Stimulated activated CD8-positive, alpha-beta memory T cell treated with anti-CD3 and anti-CD28 coated beads, Interleukin-7, amount 100 ng/mL, for 48 hours (primary cell): ENCODE data around the gene PIP4K2A.
"Not testable (repeated sequence)": the region's sequence is repeated elsewhere in the genome, so short reads cannot be mapped to it uniquely, and the experiment has no call there.

Experiments
- DNase-seq, 2 donors: peaks; one replicate each; pipeline ENCODE4 v3.0.0-alpha.2; 2020; ENCODE audit warnings: low read depth in 1 of 2; ENCODE audit errors: extremely low read depth in 1 of 2

PIP4K2A gene

DNA sequence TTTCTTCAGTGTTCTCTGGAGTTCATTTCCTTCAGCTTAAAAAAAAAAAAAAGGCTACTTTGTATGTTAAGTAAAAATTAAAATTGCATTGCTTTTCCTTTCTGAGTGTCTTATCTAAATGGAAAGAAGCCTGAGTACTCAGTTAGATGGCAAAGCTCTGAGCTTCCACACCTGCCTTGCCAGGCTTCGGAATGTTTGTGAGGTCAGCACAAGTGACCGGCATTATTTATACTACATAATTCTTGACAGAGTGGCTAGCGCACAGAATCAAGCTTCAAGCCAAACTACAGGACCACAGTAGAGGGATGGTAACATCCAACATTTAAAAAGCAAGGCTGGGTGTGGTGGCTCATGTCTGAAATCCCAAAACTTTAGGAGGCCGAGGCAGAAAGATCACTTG is 17.3 kb downstream of the PIP4K2A start:
- DNase-seq: no peak

DNA sequence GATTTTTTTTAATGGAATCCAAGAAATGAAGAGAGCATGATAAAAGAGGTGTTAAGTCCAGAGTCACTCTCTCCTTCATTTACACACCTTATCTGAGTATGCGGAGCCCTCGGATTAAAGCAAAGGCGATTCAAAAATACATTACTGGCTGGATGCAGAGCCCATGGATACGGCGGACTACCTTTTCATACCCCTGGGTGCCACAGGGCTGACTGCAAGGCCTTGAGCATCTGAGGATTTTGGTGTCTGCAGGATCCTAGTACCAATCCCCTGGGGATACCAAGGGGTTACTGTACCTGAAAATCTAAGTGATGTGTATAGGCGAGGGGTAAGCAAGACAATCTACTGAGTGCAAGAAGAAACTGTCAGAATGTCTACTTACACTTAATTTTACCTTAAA is 20.5 kb downstream of the PIP4K2A start:
- DNase-seq: no peak

DNA sequence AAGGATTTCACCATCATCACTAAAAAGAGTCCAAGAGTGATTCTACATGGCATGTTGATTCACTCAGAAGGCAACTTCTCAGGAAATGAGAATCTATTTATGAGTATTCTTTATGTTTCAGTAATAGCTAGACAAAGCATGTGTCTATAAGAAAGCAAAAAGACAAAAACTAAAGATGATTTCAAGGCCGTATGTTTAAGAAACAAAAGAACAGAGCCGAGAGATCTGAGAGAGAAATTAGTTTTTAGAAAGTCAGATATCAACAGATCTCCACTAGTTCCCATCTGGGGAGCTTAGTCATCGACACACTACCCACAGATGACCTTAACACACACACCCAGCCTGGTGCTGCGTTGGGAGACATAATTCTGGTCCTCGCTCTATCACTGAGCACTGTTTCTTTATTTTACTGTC is 21.0 kb downstream of the PIP4K2A start:
- DNase-seq: no peak

DNA sequence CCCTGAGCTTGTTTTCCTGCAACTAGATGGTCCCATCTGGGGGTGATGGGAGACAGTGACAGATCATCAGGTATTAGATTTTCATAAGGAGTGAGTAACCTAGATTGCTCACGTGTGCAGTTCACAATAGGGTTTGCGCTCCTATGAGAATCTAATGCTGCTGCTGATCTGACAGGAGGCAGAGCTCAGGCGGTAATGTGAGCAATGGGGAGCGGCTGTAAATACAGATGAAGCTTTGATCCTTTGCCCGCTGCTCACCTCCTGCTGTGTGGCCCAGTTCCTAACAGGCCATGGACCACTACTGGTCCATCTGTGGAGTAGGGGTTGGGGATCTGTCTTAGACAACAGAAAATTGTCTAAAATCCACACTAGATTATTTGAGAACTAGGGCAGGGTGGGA is 22.3 kb downstream of the PIP4K2A start:
- DNase-seq: not testable (repeated sequence)

DNA sequence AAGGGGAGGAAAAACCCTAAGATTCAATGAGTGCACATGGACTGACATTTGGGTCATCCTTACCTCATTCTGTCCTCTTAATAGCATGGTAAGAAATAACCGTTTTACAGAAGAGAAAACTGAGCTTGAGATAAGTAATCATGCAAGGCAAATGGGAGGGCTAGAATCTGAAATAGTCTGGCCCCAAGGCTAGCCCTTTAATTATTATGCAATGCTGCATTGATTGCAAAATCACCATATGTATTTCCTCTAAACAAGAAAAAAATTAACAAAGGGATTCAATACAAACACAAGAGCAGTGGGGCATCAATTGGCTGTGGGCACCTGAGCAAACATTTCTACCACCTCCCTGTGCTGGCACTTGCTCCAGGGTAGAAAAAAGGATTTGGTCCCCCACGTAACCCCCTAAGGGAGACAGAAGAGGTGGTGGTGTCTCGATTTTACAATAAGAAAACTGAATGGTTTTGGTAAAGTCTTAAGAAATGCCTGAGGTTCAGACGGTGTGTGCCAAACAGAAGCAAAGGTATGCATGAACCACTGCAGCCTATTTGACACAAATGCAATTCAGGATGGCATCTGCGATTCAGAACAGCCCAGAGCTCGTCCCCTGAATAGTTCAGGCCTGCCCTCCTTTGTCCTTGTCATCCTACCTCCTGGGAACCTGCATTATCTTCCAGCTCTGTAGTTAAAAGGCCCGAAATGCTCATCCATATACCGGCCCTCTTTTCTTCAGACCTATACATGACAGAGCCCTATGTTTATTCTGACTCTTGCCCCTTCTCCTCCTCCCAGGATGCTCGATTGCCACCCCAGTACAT is 23.6 kb downstream of the PIP4K2A start:
- no peak for DNase-seq

DNA sequence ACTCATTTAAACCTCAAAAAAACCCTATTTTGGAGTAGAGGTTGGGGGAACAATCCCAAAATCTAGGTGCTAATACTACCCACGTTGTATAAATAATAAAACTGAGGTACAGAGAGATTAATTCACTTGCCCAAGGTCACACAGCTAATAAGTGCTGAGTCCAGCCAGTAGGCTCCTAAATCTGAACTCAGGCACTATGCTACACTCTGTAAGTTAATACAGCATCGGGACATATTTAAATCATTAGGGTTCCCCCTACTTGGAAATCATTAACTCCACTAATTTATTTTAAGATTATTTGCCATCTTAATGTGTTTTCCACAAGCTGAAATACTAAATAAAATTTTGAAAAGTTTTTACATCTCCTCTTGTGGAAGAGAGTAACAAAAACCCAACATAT is 24.2 kb downstream of the PIP4K2A start:
- no peak for DNase-seq

DNA sequence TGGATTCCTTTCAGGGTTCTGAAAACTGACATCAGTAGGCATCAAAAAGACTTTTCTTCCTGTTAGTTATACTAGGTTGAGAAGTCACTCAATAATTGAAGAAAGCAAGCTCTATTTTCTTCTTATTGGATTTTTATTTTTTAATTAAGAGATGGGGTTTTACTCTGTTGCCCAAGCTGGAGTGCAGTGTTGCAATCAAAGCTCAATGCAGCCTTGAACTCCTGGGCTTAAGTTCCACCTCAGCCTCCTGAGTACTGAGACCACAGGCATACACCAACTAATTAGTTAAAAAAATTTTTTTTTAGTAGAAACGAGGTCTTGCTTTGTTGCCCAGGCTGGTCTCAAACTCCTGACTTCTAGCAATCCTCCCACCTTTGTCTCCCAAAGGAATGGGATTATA is 28.0 kb downstream of the PIP4K2A start:
- DNase-seq: no peak

DNA sequence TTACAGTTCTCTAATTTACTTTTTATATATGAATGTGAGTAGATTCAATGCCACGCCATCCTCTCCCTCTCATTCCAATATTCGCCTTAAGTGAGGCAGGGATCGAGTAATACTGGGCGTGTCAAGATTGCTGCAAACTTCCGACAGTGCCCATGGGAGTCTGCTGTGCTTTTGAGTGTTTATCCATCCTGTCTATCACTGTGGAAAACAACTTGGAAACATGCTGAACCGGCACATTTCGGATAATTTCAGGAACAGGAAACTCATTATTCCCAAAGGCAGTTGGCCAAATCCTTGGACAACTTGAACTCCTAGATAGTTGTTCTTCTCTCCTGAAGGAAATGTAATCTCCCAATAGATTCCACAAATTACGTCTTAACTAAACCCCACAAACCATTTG is 28.5 kb downstream of the PIP4K2A start:
- no peak for DNase-seq

DNA sequence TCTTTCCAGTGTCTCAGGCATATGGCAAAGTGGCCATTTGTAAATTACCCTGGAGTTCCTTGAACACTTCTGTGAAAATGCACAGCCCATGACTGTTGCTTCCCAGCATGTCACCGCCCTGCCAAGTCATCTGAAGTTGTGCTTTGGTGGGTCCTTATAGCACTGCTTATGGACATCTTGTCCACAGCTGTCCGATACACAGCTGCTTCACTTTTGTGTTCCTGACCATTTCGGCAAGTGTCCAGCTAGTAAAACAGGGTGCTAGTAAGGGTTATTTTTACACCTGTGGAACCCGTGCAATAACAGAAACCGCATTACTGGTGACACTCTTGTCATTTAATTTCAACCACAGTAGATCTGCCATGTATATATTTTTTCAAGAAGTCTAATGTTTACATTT is 29.7 kb downstream of the PIP4K2A start:
- DNase-seq: no peak

DNA sequence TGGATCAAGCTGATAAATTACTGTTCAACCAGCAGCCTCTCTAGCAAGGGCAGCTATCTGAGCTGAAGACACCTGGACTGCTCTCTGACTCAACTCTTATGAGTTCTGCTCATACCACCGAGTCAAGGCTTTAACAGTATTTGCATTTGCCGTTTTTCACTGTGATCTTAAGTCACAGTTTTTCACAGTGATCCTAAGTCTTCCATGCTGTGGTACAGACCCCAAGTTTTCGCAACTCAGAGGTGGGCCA is 31.3 kb downstream of the PIP4K2A start:
- no peak for DNase-seq

DNA sequence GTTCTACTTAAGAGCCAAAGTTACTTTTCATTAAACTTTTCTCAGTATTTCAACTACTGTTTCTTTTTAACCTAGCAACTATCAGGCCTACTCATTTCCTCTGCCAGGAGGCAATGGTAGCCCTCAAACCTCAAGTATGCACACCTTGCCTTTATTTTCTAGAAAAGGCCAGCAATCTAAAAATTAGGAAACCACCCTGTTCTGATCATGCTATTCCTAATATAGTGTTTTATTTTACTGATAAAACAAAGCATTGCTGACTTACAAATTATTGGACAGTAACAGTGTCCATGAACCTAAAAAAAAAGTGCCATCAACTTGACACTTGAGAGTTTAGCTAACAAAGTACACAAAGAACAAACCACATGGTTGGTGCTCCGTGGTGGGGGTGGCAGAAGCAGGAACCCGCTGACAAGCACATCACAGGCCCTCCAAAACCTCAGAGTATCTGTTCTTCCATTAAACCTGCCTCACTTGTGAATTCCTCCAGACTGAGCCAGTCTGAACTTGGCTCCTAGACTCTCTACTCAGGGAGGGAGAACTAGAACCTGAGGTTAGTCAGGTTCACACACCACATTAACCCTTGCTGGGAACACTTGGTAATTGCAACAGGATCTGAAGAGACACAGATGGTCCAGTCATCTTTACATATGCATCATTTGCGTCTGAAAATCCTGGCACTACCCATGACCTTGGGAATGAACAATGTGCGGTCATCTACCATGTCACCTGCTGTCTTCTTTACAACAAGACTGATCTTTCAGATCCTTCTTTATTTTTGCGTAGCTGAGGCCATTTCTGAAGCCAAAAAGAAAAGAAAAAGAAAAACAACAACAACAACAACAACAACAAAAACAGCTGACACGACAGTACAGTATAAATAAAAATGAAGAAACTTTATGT is 31.9 kb downstream of the PIP4K2A start:
- peak in 1 of 2 donors; percentile 64 for DNase-seq

DNA sequence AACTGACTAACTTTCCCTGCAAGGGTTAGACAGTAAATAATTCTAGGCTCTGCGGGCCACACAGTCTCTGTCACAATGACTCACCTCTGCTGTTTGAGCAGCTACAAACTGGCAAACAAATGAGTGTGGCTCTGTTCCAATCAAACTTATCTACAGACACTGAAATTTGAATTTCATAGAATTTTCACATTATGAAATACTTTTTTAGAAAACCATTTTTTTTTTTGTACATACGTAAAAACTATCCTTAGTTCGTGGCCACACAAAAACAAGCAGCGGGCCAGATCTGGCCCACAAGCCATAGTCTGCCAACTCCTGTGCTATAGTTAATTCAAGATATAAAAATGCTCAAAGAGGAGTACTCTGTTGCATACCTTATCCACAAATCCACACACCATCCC is 32.6 kb downstream of the PIP4K2A start:
- peak in 1 of 2 donors; percentile 57 for DNase-seq

DNA sequence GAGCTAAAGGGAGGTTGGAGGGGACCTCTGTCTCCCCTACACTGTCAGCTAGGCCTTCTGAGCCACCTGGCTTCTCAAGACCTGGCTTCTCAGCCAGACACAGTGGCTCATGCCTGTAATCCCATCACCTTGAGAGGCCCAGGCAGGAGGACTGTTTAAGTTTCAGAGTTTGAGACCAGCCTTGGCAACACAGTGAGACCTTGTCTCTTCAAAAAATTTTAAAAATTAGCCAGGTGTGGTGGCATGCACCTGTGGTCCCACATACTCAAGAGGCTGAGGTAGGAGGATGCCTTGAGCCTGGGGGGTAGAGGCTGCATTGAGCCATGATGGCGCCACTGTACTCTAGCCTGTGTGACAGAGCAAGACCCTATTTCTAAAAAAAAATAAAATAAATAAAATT is 33.1 kb downstream of the PIP4K2A start:
- no peak for DNase-seq

DNA sequence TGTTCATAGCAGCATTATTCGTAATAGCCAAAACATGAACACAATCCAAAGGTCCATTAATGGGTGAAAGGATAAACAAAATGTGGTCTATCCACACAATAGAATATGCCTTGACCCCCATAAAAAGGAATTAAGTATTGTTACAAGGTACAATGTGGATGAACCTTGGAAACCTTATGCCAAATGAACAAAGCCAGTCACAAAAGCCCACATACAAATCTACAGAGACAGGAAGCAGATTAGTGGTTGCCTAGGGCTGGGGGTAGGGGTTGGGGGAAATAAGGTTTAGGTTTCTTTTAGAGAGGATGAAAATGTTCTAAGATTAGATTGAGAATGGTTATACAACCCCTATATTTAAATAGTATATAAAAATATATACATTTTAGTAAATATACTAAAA is 34.8 kb downstream of the PIP4K2A start:
- DNase-seq: no peak

DNA sequence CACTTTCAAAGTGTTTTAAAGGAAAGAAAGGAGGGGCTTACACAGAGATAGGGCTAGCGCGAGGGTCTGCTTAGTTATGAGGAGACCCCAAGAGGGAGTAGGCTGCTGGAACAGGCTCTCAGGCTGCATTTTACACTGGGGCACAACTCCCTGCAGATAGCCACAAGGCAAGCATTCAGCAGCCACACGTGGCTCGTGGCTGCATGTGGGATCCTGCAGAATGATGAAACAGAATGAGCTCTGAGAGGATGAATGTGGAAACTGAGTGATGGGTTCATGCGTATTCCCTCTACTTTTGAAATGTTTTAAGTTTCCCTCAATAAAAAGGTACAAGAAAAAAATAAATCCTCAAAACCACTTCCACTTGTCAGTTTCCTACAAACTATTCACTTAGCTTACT is 37.0 kb downstream of the PIP4K2A start:
- DNase-seq: no peak

DNA sequence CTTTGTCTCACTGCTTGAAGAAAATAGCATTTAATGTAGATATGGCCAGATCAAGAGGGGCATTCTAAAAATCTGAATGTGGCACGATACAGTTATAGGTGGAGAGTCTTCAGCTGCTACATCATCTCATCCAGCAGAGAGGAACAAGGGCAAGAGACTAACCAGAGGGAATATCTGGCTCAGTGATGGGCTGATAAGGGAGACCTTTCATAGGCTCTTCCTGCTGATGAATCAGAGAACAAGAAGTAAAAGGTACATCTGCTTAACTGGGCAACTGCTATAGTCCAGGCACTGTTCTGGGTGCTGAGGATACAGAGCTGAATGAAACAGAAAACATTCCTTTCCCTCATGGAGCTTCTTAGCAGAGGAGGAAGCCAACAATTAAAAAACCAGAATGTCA is 37.9 kb downstream of the PIP4K2A start:
- DNase-seq: no peak

DNA sequence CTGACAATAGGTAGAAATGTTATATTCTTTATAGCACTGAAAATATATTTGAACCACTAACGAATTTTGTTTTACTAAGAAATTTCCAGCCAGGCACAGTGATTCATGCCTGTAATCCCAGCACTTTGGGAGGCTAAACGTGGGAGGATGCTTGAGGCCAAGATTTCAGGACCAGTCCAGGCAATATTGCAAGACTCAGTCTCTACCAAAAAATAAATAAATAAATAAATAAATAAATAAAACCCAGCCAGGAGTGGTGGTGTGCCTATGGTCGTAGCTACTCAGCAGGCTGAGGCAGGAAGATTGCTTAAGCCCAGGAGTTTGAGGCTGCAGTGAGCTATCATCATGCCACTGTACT is 39.8 kb downstream of the PIP4K2A start:
- no peak for DNase-seq

DNA sequence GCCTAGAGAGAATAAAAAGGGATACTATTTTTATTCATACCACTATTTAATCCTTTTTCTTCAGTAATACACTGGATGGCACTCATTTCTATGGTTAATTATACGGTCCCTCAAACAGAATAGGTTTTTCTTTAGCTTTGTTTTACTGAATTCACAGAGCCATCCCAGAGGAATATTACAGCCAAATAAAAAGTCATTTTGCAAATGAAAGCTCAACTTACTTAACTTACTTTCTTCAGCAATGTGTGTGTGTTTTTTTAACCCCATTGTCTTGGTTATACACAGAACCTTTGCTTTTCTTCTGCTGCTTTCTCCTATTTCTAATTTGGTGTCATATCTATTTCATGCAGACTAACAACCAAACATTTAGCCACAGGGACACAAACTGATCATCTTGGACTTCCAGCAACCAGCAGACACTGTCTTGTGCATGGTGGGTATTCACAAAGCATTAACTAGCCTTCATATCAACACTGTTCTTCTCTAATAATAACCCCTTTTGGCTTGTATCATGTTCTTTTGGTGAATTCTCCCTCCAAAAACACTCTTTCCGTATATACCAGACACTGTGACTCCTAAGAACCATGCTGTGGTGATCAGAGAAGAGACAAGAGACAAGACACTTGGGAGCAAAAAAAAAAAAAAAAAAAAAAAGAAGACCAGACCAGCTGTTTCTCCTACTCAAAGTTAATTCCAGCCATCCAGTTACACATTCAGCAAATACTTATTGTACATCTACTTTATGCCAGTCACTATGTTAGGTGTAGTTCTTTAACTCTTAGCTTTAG is 40.4 kb downstream of the PIP4K2A start:
- no peak for DNase-seq

DNA sequence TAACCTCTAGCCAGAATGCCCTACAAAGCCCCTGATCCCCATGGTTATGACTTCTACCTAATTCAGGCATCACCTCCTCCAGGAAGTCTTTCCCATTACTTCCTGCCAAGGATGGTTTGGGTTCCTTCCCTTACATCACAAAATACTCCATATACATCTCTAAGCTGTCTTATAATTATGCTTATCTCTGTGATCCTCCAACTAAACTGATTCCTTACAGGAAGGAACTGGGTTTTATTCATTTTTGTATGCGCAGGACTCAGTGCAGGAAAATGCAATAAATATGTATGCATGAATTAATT is 41.3 kb downstream of the PIP4K2A start:
- DNase-seq: no peak

DNA sequence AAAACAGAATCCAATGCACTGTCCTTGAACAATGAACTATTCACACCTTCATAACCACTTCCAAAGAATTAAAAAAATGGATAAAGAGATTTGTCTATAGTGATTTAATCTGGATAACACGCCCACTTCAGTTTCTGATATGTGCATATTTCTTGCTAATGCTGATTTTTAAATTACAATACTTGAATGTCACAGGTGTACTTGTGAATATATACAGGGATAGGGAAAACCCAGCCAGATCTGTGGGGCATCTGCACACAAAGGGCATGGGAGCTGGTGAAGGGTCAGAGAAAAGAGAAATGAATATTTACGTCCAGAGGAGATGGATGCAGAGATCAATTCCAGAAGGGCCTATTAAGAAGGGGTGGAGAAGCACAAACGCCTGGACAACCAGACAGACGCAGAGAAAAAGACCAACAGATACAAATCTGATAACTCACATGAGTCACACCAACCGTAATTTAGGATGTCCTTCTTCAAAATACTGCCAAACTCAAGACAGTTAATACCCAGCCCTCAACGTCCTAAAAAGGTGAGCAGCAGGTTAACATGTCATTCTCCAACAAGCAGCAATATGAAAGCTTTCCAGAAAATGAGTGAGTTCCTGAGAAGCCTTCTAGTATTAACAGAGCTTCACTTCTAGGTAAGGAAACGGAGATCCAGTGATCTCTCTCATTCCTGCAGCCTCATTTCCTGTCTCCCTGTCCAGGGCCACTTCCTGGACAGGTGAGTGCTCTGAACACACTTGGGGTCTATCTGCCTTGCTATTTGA is 41.9 kb downstream of the PIP4K2A start:
- DNase-seq: no peak

DNA sequence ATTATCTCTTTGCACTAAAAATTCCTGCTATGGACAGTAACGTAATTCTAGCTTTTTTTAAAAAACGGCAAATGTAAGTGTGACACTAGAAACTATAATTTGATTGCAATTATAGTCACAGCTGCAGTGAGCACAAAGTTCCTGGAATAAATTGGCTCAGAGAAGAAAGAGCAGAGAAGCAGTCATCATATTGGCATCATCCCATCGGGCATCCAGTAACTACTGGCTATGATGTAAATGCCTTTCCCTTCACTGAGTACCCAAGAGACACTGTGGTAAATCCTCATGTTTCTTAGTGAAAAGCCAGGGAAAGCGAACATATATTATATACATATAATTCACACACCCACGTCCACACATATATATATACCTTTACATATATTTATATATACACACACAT is 43.6 kb downstream of the PIP4K2A start:
- DNase-seq: no peak
